Smooth muscle cell (in vitro differentiated cells): ENCODE results near the gene MKNK1. TPM values are rescaled to one million over a fixed set of nuclear protein-coding genes. Genes with fewer than 3 reads are reported as not detected.

ENCODE experiments used
- DNase-seq: peaks from one replicate; lab custom pipeline; 2025; ENCODE audit not compliant: unreplicated experiment; lab: John Stamatoyannopoulos, UW
- H2AFZ ChIP-seq: fragments of 200-600 bp; sonication (generic); 2 replicates; pipeline ENCODE4 v1.6.0; 2016; ENCODE audit warnings: antibody characterized with exemption, low read depth, mild to moderate bottlenecking
- H3F3A ChIP-seq: fragments of 200-600 bp; sonication (generic); 2 replicates; pipeline ENCODE4 v1.6.0; 2017; ENCODE audit warnings: antibody characterized with exemption, low read depth
- H3K27ac ChIP-seq: fragments of 200-600 bp; sonication (generic); 2 replicates; pipeline ENCODE4 v1.5.1; 2016; ENCODE audit warnings: low read depth, mild to moderate bottlenecking
- H3K27me3 ChIP-seq: fragments of 200-600 bp; sonication (generic); 2 replicates; pipeline ENCODE4 v1.6.1; 2016; ENCODE audit warnings: low read depth, mild to moderate bottlenecking
- H3K36me3 ChIP-seq: fragments of 200-600 bp; sonication (generic); 2 replicates; pipeline ENCODE4 v1.5.1; 2016; ENCODE audit warnings: low read depth
- H3K4me1 ChIP-seq: fragments of 200-600 bp; sonication (generic); 2 replicates; pipeline ENCODE4 v1.5.1; 2016; ENCODE audit warnings: low read depth
- H3K4me2 ChIP-seq: fragments of 200-600 bp; sonication (generic); 2 replicates; pipeline ENCODE4 v1.6.0; 2016; ENCODE audit warnings: mild to moderate bottlenecking
- H3K4me3 ChIP-seq: fragments of 200-600 bp; sonication (generic); 2 replicates; pipeline ENCODE4 v1.5.1; 2016; ENCODE audit warnings: mild to moderate bottlenecking
- H3K79me2 ChIP-seq: fragments of 200-600 bp; sonication (generic); 2 replicates; pipeline ENCODE4 v1.6.0; 2016; ENCODE audit warnings: low read depth, mild to moderate bottlenecking
- H3K9ac ChIP-seq: fragments of 200-600 bp; sonication (generic); 2 replicates; pipeline ENCODE4 v1.6.0; 2016; ENCODE audit warnings: low read depth
- H3K9me3 ChIP-seq: fragments of 200-600 bp; sonication (generic); replicated peaks from 2 replicates; pipeline ENCODE4 v1.5.1; 2016; ENCODE audit warnings: low read depth
- H4K20me1 ChIP-seq: fragments of 200-600 bp; sonication (generic); 2 replicates; pipeline ENCODE4 v1.6.0; 2016; ENCODE audit warnings: low read depth
- CTCF ChIP-seq: fragments of 200-600 bp; sonication (generic); IDR thresholded peaks from 2 replicates; pipeline ENCODE4 v1.5.1; 2017; ENCODE audit warnings: borderline replicate concordance, mild to moderate bottlenecking, antibody characterized with exemption; ENCODE audit not compliant: insufficient read depth, poor library complexity, severe bottlenecking
- WGBS: methylation state at CpG from one replicate; pipeline ENCODE4 v1.1.7; 2016; ENCODE audit warnings: low lambda C conversion rate; 5-methylcytosine and 5-hydroxymethylcytosine counted together
- polyA plus RNA-seq: library from polyadenylated mRNA; unstranded; fragments of >200 nt; fragmentation: Nextera tagmentation; extraction: Ambion mirVana; gene quantifications from 2 replicates; pipeline ENCODE4 v1.2.1, GENCODE V29; 2016
- total RNA-seq: library from RNA; depleted of rRNA; stranded (reverse); fragments of >200 nt; gene quantifications from 2 replicates; pipeline ENCODE4 v1.2.3, GENCODE V29; 2014

Gene MKNK1
- total and polyA plus RNA-seq, 2 experiments from 2014 or later: 11.7 to 18.7 TPM

GRCh38 chr1:46510341-46510997, 93.6 kb downstream of the MKNK1 start:
- H3K79me2 ChIP-seq: no peaks in the 10 kb centered on the region
- no peak overlapping the region for H3K27ac ChIP-seq
- no peaks in the 10 kb centered on the region for H3K9me3 ChIP-seq
- H3K36me3 ChIP-seq: no peaks in the 10 kb centered on the region
- H2AFZ ChIP-seq: no peak overlapping the region
- no peak overlapping the region for H3K4me2 ChIP-seq
- H3F3A ChIP-seq: no peaks in the 10 kb centered on the region
- no peak overlapping the region for H3K4me3 ChIP-seq
- no peaks in the 10 kb centered on the region for H3K4me1 ChIP-seq
- H4K20me1 ChIP-seq: no peaks in the 10 kb centered on the region
- DNase-seq: no peak
- 94% methylated on average over 19 of the region's 19 CpGs for WGBS
- no peak overlapping the region for H3K9ac ChIP-seq
- no peak for TF ChIP-seq CTCF
- no peaks in the 10 kb centered on the region for H3K27me3 ChIP-seq

DNA sequence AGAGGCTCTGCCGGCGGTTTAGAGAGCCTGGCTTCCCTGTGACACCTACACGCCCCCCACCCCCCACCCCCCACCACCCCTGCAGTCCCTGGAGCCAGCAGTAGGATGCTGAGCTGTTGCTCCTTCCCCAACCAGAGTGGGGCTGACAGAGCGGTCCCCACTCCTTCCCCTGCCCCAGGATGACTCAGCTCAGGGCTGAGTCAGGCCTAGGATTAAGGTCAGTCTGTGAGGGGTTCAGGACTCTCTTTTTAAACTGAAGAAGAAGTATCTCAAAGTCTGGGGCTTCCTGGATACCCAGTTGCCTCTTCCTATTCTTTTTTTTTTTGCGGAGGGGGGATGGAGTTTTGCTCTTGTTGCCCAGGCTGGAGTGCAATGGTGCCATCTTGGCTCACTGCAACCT, 95.3 kb downstream of the MKNK1 start:
- Histone ChIP-seq H3F3A (no peaks in the 10 kb centered on the region), H3K4me1 (no peaks in the 10 kb centered on the region), H3K9ac (no peak overlapping the region), H4K20me1 (no peaks in the 10 kb centered on the region), H3K36me3 (no peaks in the 10 kb centered on the region), H3K4me2 (no peak overlapping the region), H3K9me3 (no peaks in the 10 kb centered on the region), H3K79me2 (no peaks in the 10 kb centered on the region), H2AFZ (no peak overlapping the region), H3K4me3 (no peak overlapping the region), H3K27ac (peak overlapping the region; percentile 38), H3K27me3 (peaks cover 1% of the 10 kb centered on the region)
- TF ChIP-seq CTCF: no peak
- no peak for DNase-seq
- 47% methylated on average over 4 of the region's 5 CpGs for WGBS

Other genes starting within 250 kb of the MKNK1 start
- gene FAAH, start 210.0 kb downstream of the MKNK1 start, total RNA-seq: 8.9 and 11.1 TPM in 2 replicates
- gene FAAH, start 210.0 kb downstream of the MKNK1 start, polyA plus RNA-seq: 5.7 and 12.1 TPM in 2 replicates
- gene DMBX1, start 114.4 kb downstream of the MKNK1 start, total RNA-seq: not detected in 2 replicates
- not detected in 2 replicates for gene DMBX1, start 114.4 kb downstream of the MKNK1 start, polyA plus RNA-seq
- not detected in 2 replicates for gene KNCN, start 52.6 kb downstream of the MKNK1 start, total RNA-seq
- not detected in 2 replicates for gene KNCN, start 52.6 kb downstream of the MKNK1 start, polyA plus RNA-seq
- 5.3 and 9.3 TPM in 2 replicates for gene MOB3C, start 12.5 kb upstream of the MKNK1 start, total RNA-seq
- 5.5 and 8.8 TPM in 2 replicates for gene MOB3C, start 12.5 kb upstream of the MKNK1 start, polyA plus RNA-seq
- 22.2 and 30.8 TPM in 2 replicates for gene ATPAF1, start 64.1 kb upstream of the MKNK1 start, total RNA-seq
- 31.2 and 35.3 TPM in 2 replicates for gene ATPAF1, start 64.1 kb upstream of the MKNK1 start, polyA plus RNA-seq
- not detected in 2 replicates for gene TEX38, start 67.6 kb upstream of the MKNK1 start, total RNA-seq
- 0.69 TPM in 1 of 2 replicates, not detected in the other for gene TEX38, start 67.6 kb upstream of the MKNK1 start, polyA plus RNA-seq
- gene EFCAB14, start 114.8 kb upstream of the MKNK1 start, total RNA-seq: 62.8 and 69.6 TPM in 2 replicates
- 28.6 and 29.4 TPM in 2 replicates for gene EFCAB14, start 114.8 kb upstream of the MKNK1 start, polyA plus RNA-seq
- not detected in 2 replicates for gene CYP4B1, start 194.8 kb upstream of the MKNK1 start, total RNA-seq
- gene CYP4B1, start 194.8 kb upstream of the MKNK1 start, polyA plus RNA-seq: 0.13 TPM in 1 of 2 replicates, not detected in the other